Measurements from ENCODE around the gene WDPCP. TPM values are rescaled to one million over a fixed set of nuclear protein-coding genes. Genes with fewer than 3 reads are reported as not detected.

Gene WDPCP
- total RNA-seq, 3 donors from 2014 or later (not counting 1 experiment from before 2014, with no cell fraction given), result 22.0 to 23.7 (median 22.9) TPM

GRCh38 chr2:63124218-63124617, 464.1 kb downstream of the WDPCP start:
- intact Hi-C loops (cut with micrococcal nuclease), result no loop called here
- Mint-ChIP-seq H3K27me3 (ENCODE audit: low read depth in 2 of 2) (no peaks in the 10 kb centered on the region), H3K9me3 (peaks cover under 1% of the 10 kb centered on the region in 2 donors), H3K4me3 (no peak overlapping the region), H3K4me1 (no peaks in the 10 kb centered on the region), H3K36me3 (no peaks in the 10 kb centered on the region), H3K27ac (no peak overlapping the region)
- TF ChIP-seq, protein P1, sequence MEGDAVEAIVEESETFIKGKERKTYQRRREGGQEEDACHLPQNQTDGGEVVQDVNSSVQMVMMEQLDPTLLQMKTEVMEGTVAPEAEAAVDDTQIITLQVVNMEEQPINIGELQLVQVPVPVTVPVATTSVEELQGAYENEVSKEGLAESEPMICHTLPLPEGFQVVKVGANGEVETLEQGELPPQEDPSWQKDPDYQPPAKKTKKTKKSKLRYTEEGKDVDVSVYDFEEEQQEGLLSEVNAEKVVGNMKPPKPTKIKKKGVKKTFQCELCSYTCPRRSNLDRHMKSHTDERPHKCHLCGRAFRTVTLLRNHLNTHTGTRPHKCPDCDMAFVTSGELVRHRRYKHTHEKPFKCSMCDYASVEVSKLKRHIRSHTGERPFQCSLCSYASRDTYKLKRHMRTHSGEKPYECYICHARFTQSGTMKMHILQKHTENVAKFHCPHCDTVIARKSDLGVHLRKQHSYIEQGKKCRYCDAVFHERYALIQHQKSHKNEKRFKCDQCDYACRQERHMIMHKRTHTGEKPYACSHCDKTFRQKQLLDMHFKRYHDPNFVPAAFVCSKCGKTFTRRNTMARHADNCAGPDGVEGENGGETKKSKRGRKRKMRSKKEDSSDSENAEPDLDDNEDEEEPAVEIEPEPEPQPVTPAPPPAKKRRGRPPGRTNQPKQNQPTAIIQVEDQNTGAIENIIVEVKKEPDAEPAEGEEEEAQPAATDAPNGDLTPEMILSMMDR (IDR thresholded peaks at IDR 0.05), result no peak
- Histone ChIP-seq H3K4me3 (ENCODE audit: low read length) (no peak overlapping the region), H3K27me3 (ENCODE audit: control insufficient read depth, insufficient read depth, low read length) (no peaks in the 10 kb centered on the region), H3K36me3 (ENCODE audit: control insufficient read depth, insufficient read depth, low read length) (no peaks in the 10 kb centered on the region), H3K27ac (ENCODE audit: low read length) (no peak overlapping the region), H3K4me1 (ENCODE audit: control insufficient read depth, insufficient read depth, low read length) (no peaks in the 10 kb centered on the region), H3K9me3 (ENCODE audit: control insufficient read depth, insufficient read depth, low read length) (no peaks in the 10 kb centered on the region)
- ATAC-seq (no peak), DNase-seq (no peak)
- 14% methylated on average over 2 of the region's 2 CpGs for WGBS (ENCODE audit: insufficient coverage)

- Mint-ChIP-seq H3K4me1 (no peaks in the 10 kb centered on the region), H3K27me3 (ENCODE audit: low read depth in 2 of 2) (no peaks in the 10 kb centered on the region), H3K27ac (no peak overlapping the region), H3K36me3 (no peaks in the 10 kb centered on the region), H3K9me3 (peaks cover 0 to 2% of the 10 kb centered on the region in 2 donors), H3K4me3 (no peak overlapping the region)
- Histone ChIP-seq H3K4me3 (ENCODE audit: low read length) (no peak overlapping the region), H3K27me3 (ENCODE audit: control insufficient read depth, insufficient read depth, low read length) (no peaks in the 10 kb centered on the region), H3K36me3 (ENCODE audit: control insufficient read depth, insufficient read depth, low read length) (no peaks in the 10 kb centered on the region), H3K27ac (ENCODE audit: low read length) (no peak overlapping the region), H3K4me1 (ENCODE audit: control insufficient read depth, insufficient read depth, low read length) (no peaks in the 10 kb centered on the region), H3K9me3 (ENCODE audit: control insufficient read depth, insufficient read depth, low read length) (no peaks in the 10 kb centered on the region)
- TF ChIP-seq, protein P1 (IDR thresholded peaks at IDR 0.05), result no peak
- ATAC-seq (no peak), DNase-seq (no peak)
- 100% methylated on average over 1 of the region's 3 CpGs for WGBS (ENCODE audit: insufficient coverage)
- intact Hi-C loops (cut with micrococcal nuclease), result no loop called here
These were observed 465.4 kb downstream of the WDPCP start for GRCh38 chr2:63122921-63123320.

DNA sequence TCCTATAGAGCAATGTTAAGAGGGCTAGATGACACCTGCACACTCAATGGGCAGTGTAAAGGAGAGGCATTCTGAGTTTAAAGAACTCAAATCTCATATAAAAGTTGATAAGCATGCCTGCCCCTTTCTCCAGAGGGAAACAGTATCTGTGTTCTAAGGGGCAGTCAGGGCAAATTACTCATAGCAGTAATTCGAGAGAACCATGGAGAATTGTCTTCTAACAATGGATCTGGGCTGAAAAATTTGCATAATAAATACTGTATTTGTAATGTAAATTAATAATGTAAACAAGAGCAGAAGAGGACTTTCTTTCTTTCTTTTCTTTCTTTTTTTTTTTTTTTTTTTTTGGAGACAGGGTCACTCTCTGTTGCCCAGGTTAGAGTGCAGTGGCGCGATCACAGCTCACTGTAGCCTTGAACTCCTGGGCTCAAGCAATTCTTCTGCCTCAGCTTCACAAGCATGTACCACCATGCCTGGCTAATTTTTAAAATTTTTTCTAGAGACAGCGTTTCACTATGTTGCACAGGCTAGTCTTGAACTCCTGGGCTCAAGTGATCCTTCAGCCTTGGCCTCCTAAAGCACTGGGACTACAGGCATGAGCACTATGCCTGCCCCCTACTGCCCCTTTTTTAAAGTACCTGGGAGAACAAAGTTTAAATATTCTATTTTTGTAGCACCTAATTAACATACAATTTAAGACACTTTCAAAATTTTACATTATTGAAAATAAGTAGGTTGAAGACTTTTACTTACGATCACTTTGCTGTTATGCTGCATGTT, 467.0 kb downstream of the WDPCP start:
- DNase-seq (no peak), ATAC-seq (no peak)
- TF ChIP-seq, protein P1 (IDR thresholded peaks at IDR 0.05), result no peak
- Mint-ChIP-seq H3K9me3 (peaks cover 7% of the 10 kb centered on the region in 2 donors), H3K4me3 (no peak overlapping the region), H3K4me1 (no peaks in the 10 kb centered on the region), H3K27me3 (ENCODE audit: low read depth in 2 of 2) (no peaks in the 10 kb centered on the region), H3K36me3 (peaks cover 10% of the 10 kb centered on the region), H3K27ac (no peak overlapping the region)
- Histone ChIP-seq H3K9me3 (ENCODE audit: control insufficient read depth, insufficient read depth, low read length) (peaks cover 1% of the 10 kb centered on the region), H3K27me3 (ENCODE audit: control insufficient read depth, insufficient read depth, low read length) (no peaks in the 10 kb centered on the region), H3K27ac (ENCODE audit: low read length) (no peak overlapping the region), H3K4me1 (ENCODE audit: control insufficient read depth, insufficient read depth, low read length) (no peaks in the 10 kb centered on the region), H3K36me3 (ENCODE audit: control insufficient read depth, insufficient read depth, low read length) (no peaks in the 10 kb centered on the region), H3K4me3 (ENCODE audit: low read length) (no peak overlapping the region)
- intact Hi-C loops (cut with micrococcal nuclease), result no loop called here
- WGBS (ENCODE audit: insufficient coverage), result 95% methylated on average over 4 of the region's 5 CpGs

GRCh38 chr2:63118821-63119220, 469.5 kb downstream of the WDPCP start:
- Histone ChIP-seq H3K27ac (ENCODE audit: low read length) (no peak overlapping the region), H3K36me3 (ENCODE audit: control insufficient read depth, insufficient read depth, low read length) (no peaks in the 10 kb centered on the region), H3K9me3 (ENCODE audit: control insufficient read depth, insufficient read depth, low read length) (peaks cover 3% of the 10 kb centered on the region), H3K27me3 (ENCODE audit: control insufficient read depth, insufficient read depth, low read length) (no peaks in the 10 kb centered on the region), H3K4me1 (ENCODE audit: control insufficient read depth, insufficient read depth, low read length) (no peaks in the 10 kb centered on the region), H3K4me3 (ENCODE audit: low read length) (no peak overlapping the region)
- Mint-ChIP-seq H3K9me3 (peaks cover 9 to 12% of the 10 kb centered on the region in 2 donors), H3K27ac (no peak overlapping the region), H3K36me3 (peaks cover 20% of the 10 kb centered on the region), H3K4me1 (no peaks in the 10 kb centered on the region), H3K4me3 (no peak overlapping the region), H3K27me3 (ENCODE audit: low read depth in 2 of 2) (no peaks in the 10 kb centered on the region)
- TF ChIP-seq, protein P1 (IDR thresholded peaks at IDR 0.05), result no peak
- intact Hi-C loops (cut with micrococcal nuclease), result no loop called here
- ATAC-seq (no peak), DNase-seq (no peak)
- 97% methylated on average over 2 of the region's 2 CpGs for WGBS (ENCODE audit: insufficient coverage)
